BLaER1 (cell line): ENCODE data around the gene ZNF683.

Source experiments
- H3K27ac ChIP-seq: shearing (Covaris generic); formaldehyde crosslinking; 2 replicates; pipeline ENCODE4 v1.8.1; 2022
- H3K27me3 ChIP-seq: shearing (Covaris generic); formaldehyde crosslinking; 2 replicates; pipeline ENCODE4 v1.8.1; 2022
- H3K36me3 ChIP-seq: shearing (Covaris generic); formaldehyde crosslinking; 2 replicates; pipeline ENCODE4 v1.8.1; 2022
- H3K4me1 ChIP-seq: shearing (Covaris generic); formaldehyde crosslinking; 2 replicates; pipeline ENCODE4 v1.8.1; 2022
- H3K4me2 ChIP-seq: shearing (Covaris generic); formaldehyde crosslinking; 2 replicates; pipeline ENCODE4 v1.8.1; 2022
- H3K4me3 ChIP-seq: shearing (Covaris generic); formaldehyde crosslinking; 2 replicates; pipeline ENCODE4 v1.8.1; 2022
- H3K9ac ChIP-seq: shearing (Covaris generic); formaldehyde crosslinking; 2 replicates; pipeline ENCODE4 v1.8.1; 2022
- H3K9me3 ChIP-seq: shearing (Covaris generic); formaldehyde crosslinking; 2 replicates; pipeline ENCODE4 v1.8.1; 2022
- H4K20me1 ChIP-seq: shearing (Covaris generic); formaldehyde crosslinking; 2 replicates; pipeline ENCODE4 v1.8.1; 2022
- Cebpa-rat ChIP-seq: shearing (Covaris generic); IDR thresholded peaks from 2 replicates; pipeline ENCODE4 v1.8.1; 2022

ZNF683 gene

DNA sequence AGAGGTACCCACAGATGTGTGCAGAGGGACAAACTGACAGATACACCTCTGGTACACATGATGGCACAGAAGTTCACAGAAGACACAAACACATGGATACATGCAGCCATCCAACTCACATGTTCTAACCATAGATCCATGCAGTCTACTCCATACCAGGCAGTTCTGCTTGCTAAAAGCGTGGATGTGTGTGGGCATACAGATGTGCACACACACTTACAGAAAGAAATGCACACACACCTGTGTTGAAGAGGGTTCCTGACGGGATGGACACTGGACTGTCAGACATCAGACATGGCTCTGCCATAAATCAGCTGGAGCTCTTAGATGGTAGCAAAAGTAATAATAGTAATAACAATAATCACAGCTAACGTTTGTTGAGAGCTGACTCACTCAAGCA is 48.0 kb downstream of the ZNF683 start:
- H3K36me3 ChIP-seq: no peaks in the 10 kb centered on the region
- H3K4me3 ChIP-seq: no peak overlapping the region
- peaks cover 25% of the 10 kb centered on the region for H3K4me1 ChIP-seq
- H4K20me1 ChIP-seq: no peaks in the 10 kb centered on the region
- H3K9me3 ChIP-seq: no peaks in the 10 kb centered on the region
- TF ChIP-seq Cebpa-rat: no peak
- no peak overlapping the region for H3K9ac ChIP-seq
- H3K27me3 ChIP-seq: no peaks in the 10 kb centered on the region
- no peak overlapping the region for H3K4me2 ChIP-seq
- no peak overlapping the region for H3K27ac ChIP-seq

DNA sequence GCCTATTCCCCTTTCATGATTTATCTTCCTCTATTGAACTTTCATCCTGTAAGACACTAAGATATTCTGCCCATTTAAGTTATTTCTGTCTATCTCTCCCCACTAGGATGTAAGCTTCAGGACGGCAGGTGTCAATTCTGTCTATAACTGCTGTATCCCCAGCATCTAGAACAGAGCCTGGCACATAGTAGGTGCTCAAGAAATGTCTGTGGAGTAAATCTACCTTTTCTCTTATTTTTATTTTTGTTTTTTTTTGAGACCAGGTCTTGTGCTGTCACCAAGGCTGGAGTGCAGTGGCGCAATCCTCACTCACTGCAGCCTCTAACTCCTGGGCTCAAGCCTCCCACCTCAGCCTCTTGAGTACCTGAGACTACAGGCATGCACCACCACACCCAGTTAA is 49.2 kb downstream of the ZNF683 start:
- H3K27me3 ChIP-seq: peaks cover 9% of the 10 kb centered on the region; the same call in 1 of the 2 replicates
- H3K4me1 ChIP-seq: peaks cover 36% of the 10 kb centered on the region

GRCh38 chr1:26322042-26322331 is 50.6 kb downstream of the ZNF683 start:
- Histone ChIP-seq H3K4me2 (no peak overlapping the region; the same call in 1 of the 2 replicates), H3K9me3 (no peaks in the 10 kb centered on the region), H3K4me3 (no peak overlapping the region), H3K9ac (0 out of 2 replicates have a peak overlapping the region, but pooled peaks have one; percentile 54), H3K27me3 (peaks cover 17% of the 10 kb centered on the region; the same call in 1 of the 2 replicates), H4K20me1 (no peaks in the 10 kb centered on the region), H3K36me3 (no peaks in the 10 kb centered on the region), H3K27ac (peak overlapping the region; percentile 64), H3K4me1 (peaks cover 50% of the 10 kb centered on the region)
- no peak for TF ChIP-seq Cebpa-rat

More for the DNA sequence above, 49.2 kb downstream of the ZNF683 start:
- H3K27ac ChIP-seq: no peak overlapping the region
- no peaks in the 10 kb centered on the region for H3K9me3 ChIP-seq
- TF ChIP-seq Cebpa-rat: no peak
- H3K9ac ChIP-seq: no peak overlapping the region
- no peak overlapping the region for H3K4me2 ChIP-seq
- no peaks in the 10 kb centered on the region for H4K20me1 ChIP-seq
- no peaks in the 10 kb centered on the region for H3K36me3 ChIP-seq
- H3K4me3 ChIP-seq: no peak overlapping the region

DNA sequence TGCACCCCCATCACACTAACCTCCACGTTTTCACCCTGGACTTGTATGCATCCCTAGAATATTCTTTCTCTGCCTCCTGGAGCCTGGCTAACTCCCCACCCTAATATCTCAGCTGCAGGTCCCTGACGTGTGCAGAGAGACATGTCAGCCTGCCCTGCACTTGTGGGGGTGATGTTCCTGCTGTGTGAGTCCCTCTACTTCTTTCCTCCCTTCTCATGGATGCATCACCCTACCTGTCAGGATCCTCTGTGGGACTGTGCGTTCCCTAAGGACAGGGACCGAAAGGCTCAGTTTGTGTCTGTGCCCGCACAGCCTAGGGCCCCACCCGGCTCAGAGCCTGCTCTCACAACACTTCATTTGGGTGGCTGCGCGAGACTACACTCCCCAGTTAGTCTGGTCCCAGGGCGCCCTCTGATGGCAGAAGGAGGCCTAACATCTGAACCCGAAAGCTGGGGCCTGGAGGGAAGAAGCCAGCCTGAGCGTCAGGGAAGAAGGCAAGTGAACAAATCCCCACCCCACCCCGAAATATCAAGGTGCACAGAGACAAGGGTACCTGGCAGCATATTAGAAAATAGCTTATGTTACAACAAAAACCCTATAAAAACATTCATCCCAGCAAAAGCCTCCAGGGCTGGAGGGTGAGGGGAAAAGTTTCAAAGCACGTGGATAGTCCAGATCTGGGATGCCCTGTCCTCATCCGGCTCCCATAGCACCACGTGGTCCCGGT is 51.1 kb downstream of the ZNF683 start:
- Histone ChIP-seq H3K27me3 (peaks cover 17% of the 10 kb centered on the region; the same call in 1 of the 2 replicates), H3K4me1 (peaks cover 55% of the 10 kb centered on the region), H3K9me3 (no peaks in the 10 kb centered on the region), H3K4me2 (peak overlapping the region; percentile 88), H3K27ac (peak overlapping the region; percentile 67), H3K36me3 (no peaks in the 10 kb centered on the region), H3K9ac (peak overlapping the region; percentile 58), H3K4me3 (no peak overlapping the region), H4K20me1 (no peaks in the 10 kb centered on the region)
- no peak for TF ChIP-seq Cebpa-rat

DNA sequence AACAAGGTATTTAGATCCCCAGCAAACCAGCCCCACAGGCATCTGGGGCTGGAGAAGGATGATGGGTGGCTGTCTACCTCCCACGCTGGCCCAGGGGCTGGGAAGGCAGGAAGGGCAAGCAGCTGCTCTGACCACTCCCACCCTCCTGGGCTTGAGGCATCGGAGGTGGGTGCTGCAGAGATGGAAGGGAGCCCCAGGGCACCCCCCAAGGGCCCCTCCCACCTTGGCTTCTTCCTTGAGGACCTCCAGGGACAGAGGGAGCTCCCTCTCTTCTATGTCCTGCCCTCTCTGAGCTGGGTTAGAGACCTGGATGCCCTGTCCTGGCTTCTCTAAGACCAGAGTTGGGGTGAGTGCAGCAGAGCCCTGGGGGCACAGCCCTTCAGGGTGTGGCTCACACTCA is 51.7 kb downstream of the ZNF683 start:
- Histone ChIP-seq H3K27me3 (peaks cover 17% of the 10 kb centered on the region; the same call in 1 of the 2 replicates), H3K36me3 (no peaks in the 10 kb centered on the region), H3K27ac (peak overlapping the region; percentile 67), H3K4me1 (peaks cover 61% of the 10 kb centered on the region), H3K4me3 (no peak overlapping the region), H4K20me1 (no peaks in the 10 kb centered on the region), H3K9ac (peak overlapping the region; percentile 58), H3K4me2 (peak overlapping the region; percentile 88), H3K9me3 (no peaks in the 10 kb centered on the region)
- no peak for TF ChIP-seq Cebpa-rat

- Histone ChIP-seq H3K27me3 (peaks cover 17% of the 10 kb centered on the region; the same call in 1 of the 2 replicates), H3K27ac (peak overlapping the region; percentile 73), H3K9me3 (no peaks in the 10 kb centered on the region), H3K9ac (peak overlapping the region; percentile 64), H4K20me1 (no peaks in the 10 kb centered on the region), H3K4me2 (peak overlapping the region; percentile 88), H3K36me3 (no peaks in the 10 kb centered on the region), H3K4me1 (peaks cover 83% of the 10 kb centered on the region), H3K4me3 (peak overlapping the region; percentile 58)
- no peak for TF ChIP-seq Cebpa-rat
Observed at GRCh38 chr1:26318338-26319064, 54.0 kb downstream of the ZNF683 start.

DNA sequence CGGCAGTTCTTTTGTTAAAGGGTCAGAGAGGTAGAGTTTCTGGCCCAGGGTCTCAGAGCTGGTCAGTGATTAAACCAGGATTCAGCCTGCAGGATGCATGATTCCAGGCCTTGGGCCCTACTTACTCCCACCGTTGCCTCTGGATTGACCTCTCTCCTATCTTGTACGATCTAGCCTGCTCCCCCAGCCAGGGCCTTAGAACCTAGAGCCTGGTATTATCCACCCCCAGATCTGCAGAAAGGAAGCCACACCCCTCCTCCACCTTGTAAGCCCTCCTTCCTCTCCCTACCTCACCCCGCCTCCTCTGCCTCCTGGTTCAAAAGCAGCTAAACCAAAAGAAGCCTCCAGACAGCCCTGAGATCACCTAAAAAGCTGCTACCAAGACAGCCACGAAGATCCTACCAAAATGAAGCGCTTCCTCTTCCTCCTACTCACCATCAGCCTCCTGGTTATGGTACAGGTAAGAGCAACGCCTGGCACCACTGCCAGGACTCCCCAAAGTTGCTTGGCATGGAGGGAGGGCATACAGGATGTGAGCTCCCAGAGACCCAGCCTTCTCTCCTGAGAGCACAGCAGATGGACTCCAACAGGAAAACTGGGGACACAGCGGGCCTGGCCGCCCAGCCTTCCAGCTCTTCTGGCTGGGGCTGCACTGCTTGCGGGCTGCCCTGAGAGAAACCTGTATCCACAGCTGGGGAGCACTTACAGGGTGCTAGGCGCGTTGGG is 54.8 kb downstream of the ZNF683 start, which contains the start of gene CD52:
Gene CD52, plus strand, starts transcription at position 347 of the 726 bp plus-strand sequence. Its CDS starts 60 bp downstream, at position 407.
- Histone ChIP-seq H3K36me3 (no peaks in the 10 kb centered on the region), H3K9ac (peak within 1 kb of the TSS; percentile 64), H3K27me3 (peaks cover 17% of the 10 kb centered on the region; the same call in 1 of the 2 replicates), H3K4me2 (peak within 1 kb of the TSS; percentile 88), H3K4me3 (peak within 1 kb of the TSS; percentile 58), H3K4me1 (peaks cover 88% of the 10 kb centered on the region), H4K20me1 (no peaks in the 10 kb centered on the region), H3K27ac (peak within 1 kb of the TSS; percentile 73), H3K9me3 (no peaks in the 10 kb centered on the region)
- TF ChIP-seq Cebpa-rat: no peak

DNA sequence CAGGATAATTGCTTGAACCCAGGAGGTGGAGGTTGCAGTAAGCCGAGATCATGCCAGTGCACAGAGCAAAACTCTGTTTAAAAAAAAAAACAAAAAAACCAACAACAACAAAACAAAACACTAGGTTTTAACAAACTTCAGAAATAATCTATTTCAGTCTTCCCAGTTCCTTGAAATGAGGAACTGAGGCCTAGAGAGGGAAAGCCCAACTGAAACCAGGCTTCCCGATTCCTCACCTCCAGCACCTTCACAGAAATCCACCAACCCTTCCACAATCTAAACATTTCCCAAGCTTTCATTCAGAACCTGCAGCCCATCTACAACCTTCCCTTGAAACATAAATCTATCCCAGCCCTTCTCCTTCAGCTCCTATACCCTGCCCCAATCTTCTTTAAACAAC is 55.4 kb downstream of the ZNF683 start:
- H4K20me1 ChIP-seq: no peaks in the 10 kb centered on the region
- no peaks in the 10 kb centered on the region for H3K9me3 ChIP-seq
- peak overlapping the region; percentile 73 for H3K27ac ChIP-seq
- peak overlapping the region; percentile 88 for H3K4me2 ChIP-seq
- no peak for TF ChIP-seq Cebpa-rat
- peaks cover 17% of the 10 kb centered on the region; the same call in 1 of the 2 replicates for H3K27me3 ChIP-seq
- no peaks in the 10 kb centered on the region for H3K36me3 ChIP-seq
- H3K9ac ChIP-seq: peak overlapping the region; percentile 64
- H3K4me3 ChIP-seq: peak overlapping the region; percentile 58; the same call in 1 of the 2 replicates
- H3K4me1 ChIP-seq: peaks cover 88% of the 10 kb centered on the region
